Body of pancreas (tissue), 4 donors: ENCODE measurements around the gene EXT2.

Source experiments
- CTCF ChIP-seq, 7 experiments: fragments of 450-650 bp in 4 of 7; fragments of 200-600 bp in 3 of 7; sonication (generic) in 3 of 7; IDR thresholded peaks; one replicate each; pipeline ENCODE4 v1.5.1; 2016 to 2019; ENCODE audit warnings: antibody characterized with exemption in 7 of 7
- POLR2A ChIP-seq, 3 donors: fragments of 450-650 bp; IDR thresholded peaks; one replicate each; pipeline ENCODE4 v1.6.1; 2016; ENCODE audit warnings: antibody characterized with exemption in 3 of 3, mild to moderate bottlenecking in 2 of 3

- TF ChIP-seq POLR2A (IDR thresholded peaks at IDR 0.05) (no peak), CTCF (IDR thresholded peaks at IDR 0.05) (no peak)
Measured at GRCh38 chr11:44047931-44048431, 47.5 kb upstream of the EXT2 start, which contains the start of gene ACCSL.
